ENCODE data around the gene S100A5.
A peak's percentile ranks its signal among the peaks of the same experiment; 100 is the strongest.

S100A5 gene

GRCh38 chr1:153503766-153504165 is 37.0 kb downstream of the S100A5 start:
- DNase-seq, result no peak

GRCh38 chr1:153498746-153499145 is 42.0 kb downstream of the S100A5 start:
- no peak for DNase-seq

GRCh38 chr1:153495536-153495935 is 45.2 kb downstream of the S100A5 start:
- DNase-seq, result no peak

- peak; percentile 85 for DNase-seq
Measured at GRCh38 chr1:153494976-153495535, 45.7 kb downstream of the S100A5 start.

- DNase-seq, result no peak
Measured at GRCh38 chr1:153493343-153493960, 47.3 kb downstream of the S100A5 start.

- DNase-seq, result peak; percentile 83
Measured at GRCh38 chr1:153490272-153491051, 50.3 kb downstream of the S100A5 start.

- DNase-seq, result no peak
Measured at GRCh38 chr1:153488731-153489130, 52.0 kb downstream of the S100A5 start.

GRCh38 chr1:153487707-153488106 is 53.0 kb downstream of the S100A5 start:
- no peak for DNase-seq
